Heart left ventricle (tissue), 16 donors: ENCODE data around the gene STBD1. TPM values are rescaled to one million over a fixed set of nuclear protein-coding genes. Genes with fewer than 3 reads are reported as not detected.

Experiments used
- ATAC-seq, 4 donors: fragments of 200-7000 bp; cut with Tn5 transposase; one replicate each; pipeline ENCODE4 v1.9.1; 2020 to 2022; ENCODE audit warnings: moderate library complexity in 4 of 4, mild to moderate bottlenecking in 3 of 4, moderate number of reproducible peaks in 1 of 4
- DNase-seq, 5 donors: peaks; one replicate each; pipeline ENCODE4 v3.0.0-alpha.2; 2020
- H3K27ac ChIP-seq, 12 donors: fragments of 200-600 bp; sonication (generic) in 4 of 12; one replicate each; pipeline versions ENCODE4 v1.5.0 to v1.8.0; 2016 to 2022; ENCODE audit warnings: mild to moderate bottlenecking in 2 of 12
- H3K27me3 ChIP-seq, 9 donors: fragments of 200-600 bp; sonication (generic) in 2 of 9; one replicate each; pipeline versions ENCODE4 v1.5.1 to v1.8.0; 2016 to 2022; ENCODE audit warnings: mild to moderate bottlenecking in 3 of 9
- H3K36me3 ChIP-seq, 9 donors: fragments of 200-600 bp; sonication (generic) in 2 of 9; one replicate each; pipeline versions ENCODE4 v1.5.0 to v1.8.0; 2018 to 2022; ENCODE audit warnings: mild to moderate bottlenecking in 2 of 9
- H3K4me1 ChIP-seq, 12 donors: fragments of 200-600 bp; sonication (generic) in 4 of 12; one replicate each; pipeline versions ENCODE4 v1.5.0 to v1.8.0; 2016 to 2022; ENCODE audit warnings: mild to moderate bottlenecking in 3 of 12
- H3K4me3 ChIP-seq, 12 donors: fragments of 200-600 bp; sonication (generic) in 4 of 12; one replicate each; pipeline versions ENCODE4 v1.5.0 to v1.8.0; 2017 to 2022; ENCODE audit warnings: mild to moderate bottlenecking in 9 of 12, moderate library complexity in 4 of 12
- H3K9me3 ChIP-seq, 12 donors: fragments of 200-600 bp; sonication (generic) in 4 of 12; one replicate each; pipeline versions ENCODE4 v1.5.0 to v1.8.0; 2016 to 2022; ENCODE audit warnings: mild to moderate bottlenecking in 1 of 12
- POLR2A ChIP-seq, 2 donors: fragments of 450-650 bp; IDR thresholded peaks; one replicate each; pipeline ENCODE4 v1.6.1; 2017; ENCODE audit warnings: antibody characterized with exemption in 2 of 2, mild to moderate bottlenecking in 2 of 2, moderate library complexity in 2 of 2
- WGBS, 4 donors: extraction: QIAGEN DNeasy Blood & Tissue Kit in 2 of 4; methylation state at CpG; one replicate each; pipeline versions ENCODE4 v1.1.5 to v1.1.7; 2013 to 2018; 5-methylcytosine and 5-hydroxymethylcytosine counted together
- intact Hi-C, 10 donors: fragments of 100-400 bp; cut with DNase I; formaldehyde crosslinking; loops; one replicate each; pipeline versions ENCODE4 v1.11.1 to v1.14.2; 2022
- polyA plus RNA-seq, 2 donors: library from polyadenylated mRNA; stranded (reverse); fragments of 200-250 nt; gene quantifications; one replicate each; pipeline ENCODE4 v1.2.3, GENCODE V29; 2013
- total RNA-seq, 9 donors: library from RNA; depleted of rRNA in 2 of 9; stranded (reverse); fragments of >200 nt in 2 of 9; fragmentation: NEBNext Ultra II Directional in 3 of 9; extraction: Animal tissue kit (Norgen Biotek cat#: 25700) in 3 of 9; gene quantifications; one replicate each; pipeline versions ENCODE4 v1.1.0 to v1.2.4, GENCODE V29; 2016 to 2023
- TF ChIP-seq, protein P1 (sequence below), 12 donors: fragments of 200-600 bp; sonication (generic) in 4 of 12; IDR thresholded peaks; one replicate each; pipeline versions ENCODE4 v1.5.0 to v1.8.0; 2018 to 2022; ENCODE audit warnings: antibody characterized with exemption in 12 of 12, mild to moderate bottlenecking in 5 of 12
- donor health status: ischemic (EF 13 %, LVEDD 7.1; RV severe dilation, severe dysfunction).
- donor health status: healthy with polysubstance abuse.
- donor health status: DM: no; HTN: yes; CAD: no.
- donor health status: DM: no; HTN: no; CAD: no.
- donor health status: ischemic (EF 25% LVEDD 6.9; RV normal size, moderate dysfunction).
- donor health status: ischemic (EF 25% LVEDD 5.7; RV mildly dilated, moderate dysfunction).
- donor health status: healthy.
- donor health status: DM: yes; HTN: yes; CAD: no.
- donor health status: ischemic (EF 35%, LVEDD 5.7; RV mildly dilated, moderate dysfunction).
- donor health status: nonischemic (EF 11% LVEDD 7.7; RV severe dilation, severe dysfunction).
- donor health status: DM: yes; HTN: yes; CAD: no.
- donor health status: PGD.
- donor health status: ischemic (EF 29% LVEDD 5.4; RV normal size, mild dysfunction).
- donor health status: nonischemic (EF 23%, LVEDD 6.1; RV moderate dilation, normal function).

Gene STBD1
- total and polyA plus RNA-seq, 11 donors: 16.8 to 50.8 (median 25.8) TPM

DNA sequence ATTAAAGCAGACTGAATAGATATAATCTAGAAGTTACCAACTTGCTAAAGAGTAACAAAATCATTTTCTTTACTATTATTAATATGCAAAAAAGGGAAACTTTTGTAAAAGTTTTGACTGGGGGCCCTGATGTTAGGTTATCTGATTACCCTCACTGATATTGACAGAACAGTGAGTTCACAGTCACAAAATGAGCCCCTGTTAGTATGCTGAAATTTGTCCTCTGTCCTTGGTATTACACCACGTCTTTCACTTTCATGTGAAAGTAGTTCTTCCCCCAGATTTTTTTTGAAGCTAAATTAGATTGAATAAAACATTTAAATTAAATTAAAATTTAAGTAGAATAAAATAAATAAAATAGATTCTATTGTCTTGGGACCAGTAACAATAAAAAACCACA lies 5.9 kb downstream of the STBD1 start:
- Histone ChIP-seq H3K27me3 (no peaks in the 10 kb centered on the region), H3K4me1 (peaks cover 0 to 27% (median 9%) of the 10 kb centered on the region in 12 donors), H3K27ac (no peak overlapping the region), H3K4me3 (no peak overlapping the region), H3K9me3 (peaks cover 0 to 19% (median 6%) of the 10 kb centered on the region in 12 donors), H3K36me3 (peaks cover 0 to 24% (median 9%) of the 10 kb centered on the region in 9 donors)
- intact Hi-C loops: loop anchor here in 1 of 10 donors (10.0 kb wide), 1 partner anchor 62 kb away; no protein-coding TSS in a partner anchor
- WGBS, 4 donors: 32 to 63% (median 60%) methylated on average over 1 of the region's 1 CpG
- no peak for ATAC-seq
- TF ChIP-seq POLR2A (IDR thresholded peaks at IDR 0.05): no peak
- TF ChIP-seq, protein P1, sequence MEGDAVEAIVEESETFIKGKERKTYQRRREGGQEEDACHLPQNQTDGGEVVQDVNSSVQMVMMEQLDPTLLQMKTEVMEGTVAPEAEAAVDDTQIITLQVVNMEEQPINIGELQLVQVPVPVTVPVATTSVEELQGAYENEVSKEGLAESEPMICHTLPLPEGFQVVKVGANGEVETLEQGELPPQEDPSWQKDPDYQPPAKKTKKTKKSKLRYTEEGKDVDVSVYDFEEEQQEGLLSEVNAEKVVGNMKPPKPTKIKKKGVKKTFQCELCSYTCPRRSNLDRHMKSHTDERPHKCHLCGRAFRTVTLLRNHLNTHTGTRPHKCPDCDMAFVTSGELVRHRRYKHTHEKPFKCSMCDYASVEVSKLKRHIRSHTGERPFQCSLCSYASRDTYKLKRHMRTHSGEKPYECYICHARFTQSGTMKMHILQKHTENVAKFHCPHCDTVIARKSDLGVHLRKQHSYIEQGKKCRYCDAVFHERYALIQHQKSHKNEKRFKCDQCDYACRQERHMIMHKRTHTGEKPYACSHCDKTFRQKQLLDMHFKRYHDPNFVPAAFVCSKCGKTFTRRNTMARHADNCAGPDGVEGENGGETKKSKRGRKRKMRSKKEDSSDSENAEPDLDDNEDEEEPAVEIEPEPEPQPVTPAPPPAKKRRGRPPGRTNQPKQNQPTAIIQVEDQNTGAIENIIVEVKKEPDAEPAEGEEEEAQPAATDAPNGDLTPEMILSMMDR (IDR thresholded peaks at IDR 0.05): no peak
- DNase-seq: no peak

DNA sequence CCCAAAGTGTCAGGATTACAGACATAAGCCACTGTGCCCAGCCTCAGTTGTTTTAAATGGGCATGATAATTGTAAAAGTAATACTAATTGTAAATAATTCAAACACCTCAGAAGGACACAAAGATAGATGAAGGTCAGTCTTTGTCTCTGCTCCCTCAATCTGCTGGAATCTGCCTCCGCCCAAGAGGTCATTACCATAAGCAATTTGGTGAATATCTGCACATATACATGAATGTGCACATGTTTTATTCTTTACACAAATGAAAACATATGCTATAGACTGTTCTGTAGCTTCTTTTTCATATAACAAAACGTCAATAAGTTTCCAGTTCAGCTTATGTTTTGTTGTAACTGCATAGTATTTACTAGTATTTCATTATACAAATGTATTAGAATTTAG lies 7.0 kb downstream of the STBD1 start:
- TF ChIP-seq, protein P1 (IDR thresholded peaks at IDR 0.05): no peak
- TF ChIP-seq POLR2A (IDR thresholded peaks at IDR 0.05): no peak
- DNase-seq (no peak), ATAC-seq (no peak)
- Histone ChIP-seq H3K27me3 (no peaks in the 10 kb centered on the region), H3K4me3 (no peak overlapping the region), H3K4me1 (peaks cover 0 to 27% (median 5%) of the 10 kb centered on the region in 12 donors), H3K27ac (no peak overlapping the region), H3K36me3 (peaks cover 0 to 24% (median 9%) of the 10 kb centered on the region in 9 donors), H3K9me3 (peaks cover 0 to 23% (median 6%) of the 10 kb centered on the region in 12 donors)
- intact Hi-C loops: loop anchor here in 1 of 10 donors (10.0 kb wide), 1 partner anchor 61 kb away; no protein-coding TSS in a partner anchor
- WGBS, 4 donors: 68 to 84% (median 81%) methylated on average over 2 of the region's 2 CpGs

DNA sequence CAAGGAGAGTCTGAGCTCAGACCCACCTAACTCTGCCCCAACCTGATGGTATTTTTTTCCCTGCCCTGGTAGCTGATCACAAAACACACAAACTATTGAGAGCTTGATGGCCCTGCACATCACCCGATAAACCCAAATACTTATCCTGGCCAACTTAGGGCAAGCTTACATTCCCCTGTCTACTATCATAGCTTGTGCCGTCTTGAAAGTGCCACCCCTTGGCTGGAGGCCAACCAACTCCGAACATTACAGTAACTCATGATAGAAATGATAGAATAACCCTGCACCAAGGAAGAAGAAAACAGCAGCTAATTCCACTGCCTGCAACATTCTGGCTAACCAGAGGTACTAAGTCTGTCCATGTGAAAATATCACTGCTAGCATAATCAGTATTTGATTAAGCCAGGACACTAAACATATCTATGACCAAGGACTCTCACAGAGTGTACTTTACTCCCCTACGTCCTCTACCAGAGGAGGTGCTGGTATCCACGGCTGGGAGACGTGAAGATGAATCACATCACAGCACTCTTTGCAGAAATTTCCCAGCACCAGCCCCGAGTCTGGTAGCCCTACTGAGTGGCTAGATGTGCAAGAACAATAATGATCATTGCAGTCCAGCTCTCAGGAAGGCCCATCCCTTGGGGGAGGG lies 8.9 kb downstream of the STBD1 start:
- Histone ChIP-seq H3K9me3 (peaks cover 0 to 31% (median 7%) of the 10 kb centered on the region in 12 donors), H3K36me3 (peaks cover 0 to 10% (median 0%) of the 10 kb centered on the region in 9 donors), H3K27ac (no peak overlapping the region), H3K27me3 (no peaks in the 10 kb centered on the region), H3K4me1 (peaks cover 0 to 11% (median 3%) of the 10 kb centered on the region in 12 donors), H3K4me3 (no peak overlapping the region)
- ATAC-seq: peak in 3 of 4 donors; percentile 55 to 76 (median 70)
- TF ChIP-seq, protein P1 (IDR thresholded peaks at IDR 0.05): no peak
- TF ChIP-seq POLR2A (IDR thresholded peaks at IDR 0.05): no peak
- intact Hi-C loops: loop anchor here in 1 of 10 donors (10.0 kb wide), 1 partner anchor 59 kb away; no protein-coding TSS in a partner anchor
- 54 to 69% (median 61%) methylated on average over 7 of the region's 7 CpGs for WGBS, 4 donors
- DNase-seq: peak in 1 of 5 donors; percentile 37

DNA sequence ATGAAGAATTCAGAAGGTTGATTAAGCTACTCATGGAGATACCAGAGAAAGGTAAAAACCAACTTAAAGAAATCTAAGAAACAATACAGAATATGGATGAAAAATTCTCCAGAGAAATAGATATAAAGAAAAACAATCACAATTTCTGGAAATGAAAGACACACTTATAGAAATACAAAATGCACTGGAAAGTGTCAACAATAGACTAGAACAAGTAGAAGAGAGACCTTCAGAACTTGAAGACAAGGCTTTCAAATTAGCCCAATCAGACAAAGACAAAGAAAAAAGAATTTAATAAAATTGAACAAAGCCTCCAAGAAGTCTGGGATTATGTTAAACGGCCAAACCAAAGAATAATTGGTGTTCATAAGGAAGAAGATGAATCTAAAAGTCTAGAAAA lies 9.6 kb downstream of the STBD1 start:
- H3K9me3 ChIP-seq: peaks cover 0 to 34% (median 9%) of the 10 kb centered on the region in 12 donors
- H3K4me1 ChIP-seq: peaks cover 0 to 11% (median 2%) of the 10 kb centered on the region in 12 donors
- peaks cover 0 to 2% (median 0%) of the 10 kb centered on the region in 9 donors for H3K36me3 ChIP-seq
- no peak for DNase-seq
- no peak for ATAC-seq
- WGBS, 4 donors: 87 to 92% (median 91%) methylated on average over 1 of the region's 1 CpG
- TF ChIP-seq POLR2A (IDR thresholded peaks at IDR 0.05): no peak
- TF ChIP-seq, protein P1 (IDR thresholded peaks at IDR 0.05): no peak
- H3K27ac ChIP-seq: no peak overlapping the region
- H3K4me3 ChIP-seq: no peak overlapping the region
- no peaks in the 10 kb centered on the region for H3K27me3 ChIP-seq
- intact Hi-C loops: loop anchor here in 1 of 10 donors (10.0 kb wide), 1 partner anchor 59 kb away; no protein-coding TSS in a partner anchor
